Myocyte (in vitro differentiated cells): ENCODE data around the gene GPR108. TPM values are rescaled to one million over a fixed set of nuclear protein-coding genes. Genes with fewer than 3 reads are reported as not detected.

Experiments used
- DNase-seq: peaks from one replicate; pipeline ENCODE4 v3.0.0-alpha.2; 2012; ENCODE audit warnings: low read depth
- microRNA-seq: library from miRNA; unstranded; fragments of <30 nt; microRNA quantifications from one replicate; pipeline ENCODE4, GENCODE V29; 2016
- total RNA-seq: library from RNA; depleted of rRNA; stranded (reverse); fragments of >200 nt; gene quantifications from 2 replicates; pipeline ENCODE4 v1.2.3, GENCODE V29; 2014

The GPR108 gene
- total RNA-seq, 1 donor from 2014 or later, result 32.0 TPM

DNA sequence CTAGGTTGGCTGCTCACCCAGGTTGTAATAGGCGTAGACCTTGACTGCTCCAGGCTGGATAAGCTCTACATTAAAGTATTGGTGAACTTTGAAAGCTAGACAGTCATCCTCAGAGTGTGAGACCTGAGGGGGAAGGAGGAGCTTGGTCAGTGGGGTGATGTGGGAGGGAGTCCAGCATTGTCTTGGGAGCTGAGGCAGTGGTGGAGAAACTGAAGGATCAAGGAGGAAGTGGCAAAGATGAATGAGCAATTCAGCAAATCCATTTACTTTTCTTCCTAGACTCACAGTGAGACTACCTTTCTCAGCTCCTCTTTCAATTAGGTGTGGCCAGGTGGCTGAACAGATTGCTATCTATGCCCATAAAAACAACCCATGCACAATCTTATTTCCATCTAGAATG is 57.2 kb downstream of the GPR108 start:
- DNase-seq, result no peak

Small RNAs within 50 kb of the gene (microRNA-seq; reads per million reads assigned to microRNA genes)
- gene MIR6791, result not detected

Other genes starting within 250 kb of the GPR108 start
- not detected in 2 replicates for gene TUBB4A, start 235.3 kb downstream of the GPR108 start, total RNA-seq
- gene TNFSF9, start 206.6 kb downstream of the GPR108 start, total RNA-seq, result 1.7 and 7.2 TPM in 2 replicates
- 0.64 and 0.78 TPM in 2 replicates for gene CD70, start 146.4 kb downstream of the GPR108 start, total RNA-seq
- gene TNFSF14, start 67.4 kb downstream of the GPR108 start, total RNA-seq, result not detected in 2 replicates
- 2.1 and 7.2 TPM in 2 replicates for gene C3, start 16.9 kb downstream of the GPR108 start, total RNA-seq
- gene TRIP10, start 2.1 kb upstream of the GPR108 start, total RNA-seq, result 29.1 and 43.1 TPM in 2 replicates
- not detected in 2 replicates for gene SH2D3A, start 29.9 kb upstream of the GPR108 start, total RNA-seq
- gene VAV1, start 35.1 kb upstream of the GPR108 start, total RNA-seq, result not detected in 2 replicates
- gene ADGRE1, start 150.0 kb upstream of the GPR108 start, total RNA-seq, result not detected in 2 replicates